ENCODE results near the gene PROCA1. TPM values are rescaled to one million over a fixed set of nuclear protein-coding genes. Genes with fewer than 3 reads are reported as not detected.

Gene PROCA1
- total and polyA plus RNA-seq, 2 of the 13 experiments (the other 11 are each of a cell fraction or from before 2014, with no cell fraction given) = 0.73 to 1.5 TPM

GRCh38 chr17:28662527-28662829 lies 49.2 kb downstream of the PROCA1 start (continued):
- TF ChIP-seq UBTF (CRISPR knock-in tag; IDR thresholded peaks at IDR 0.05) (0 out of 2 replicates have a peak, but pooled peaks have one; percentile 12), FOXO1 (CRISPR knock-in tag; IDR thresholded peaks at IDR 0.05) (no peak), KLF16 (CRISPR knock-in tag; IDR thresholded peaks at IDR 0.05) (0 out of 4 replicates have a peak, but pooled peaks of 1 of the 2 experiments have one; percentile 5), ZNF260 (CRISPR knock-in tag; IDR thresholded peaks at IDR 0.05; ENCODE audit: borderline replicate concordance, low read depth) (no peak), ETS1 (CRISPR knock-in tag; IDR thresholded peaks at IDR 0.05) (peak; percentile 57; the same call in 1 of the 2 replicates), RXRB (CRISPR knock-in tag; IDR thresholded peaks at IDR 0.05; ENCODE audit: borderline replicate concordance) (no peak), LCORL (IDR thresholded peaks at IDR 0.05) (no peak), LCORL (CRISPR knock-in tag; IDR thresholded peaks at IDR 0.05) (no peak), SNAI1 (CRISPR knock-in tag; IDR thresholded peaks at IDR 0.05; ENCODE audit: borderline replicate concordance) (0 out of 2 replicates have a peak, but pooled peaks have one; percentile 23), ZNF136 (CRISPR knock-in tag; IDR thresholded peaks at IDR 0.05; ENCODE audit: low read depth) (no peak), ZNF275 (CRISPR knock-in tag; IDR thresholded peaks at IDR 0.05; ENCODE audit: borderline replicate concordance) (0 out of 2 replicates have a peak, but pooled peaks have one; percentile 38), ZNF430 (CRISPR knock-in tag; IDR thresholded peaks at IDR 0.05) (no peak), ZNF879 (CRISPR knock-in tag; IDR thresholded peaks at IDR 0.05) (0 out of 2 replicates have a peak, but pooled peaks have one; percentile 17), ZNF296 (CRISPR knock-in tag; conservative IDR thresholded peaks at IDR 0.05) (no peak), CSRNP1 (CRISPR knock-in tag; IDR thresholded peaks at IDR 0.05) (0 out of 2 replicates have a peak, but pooled peaks have one; percentile 9), HNRNPLL (IDR thresholded peaks at IDR 0.05; ENCODE audit: low read depth, low read length, poor library complexity, severe bottlenecking) (no peak)
- TF ChIP-seq, protein P1, sequence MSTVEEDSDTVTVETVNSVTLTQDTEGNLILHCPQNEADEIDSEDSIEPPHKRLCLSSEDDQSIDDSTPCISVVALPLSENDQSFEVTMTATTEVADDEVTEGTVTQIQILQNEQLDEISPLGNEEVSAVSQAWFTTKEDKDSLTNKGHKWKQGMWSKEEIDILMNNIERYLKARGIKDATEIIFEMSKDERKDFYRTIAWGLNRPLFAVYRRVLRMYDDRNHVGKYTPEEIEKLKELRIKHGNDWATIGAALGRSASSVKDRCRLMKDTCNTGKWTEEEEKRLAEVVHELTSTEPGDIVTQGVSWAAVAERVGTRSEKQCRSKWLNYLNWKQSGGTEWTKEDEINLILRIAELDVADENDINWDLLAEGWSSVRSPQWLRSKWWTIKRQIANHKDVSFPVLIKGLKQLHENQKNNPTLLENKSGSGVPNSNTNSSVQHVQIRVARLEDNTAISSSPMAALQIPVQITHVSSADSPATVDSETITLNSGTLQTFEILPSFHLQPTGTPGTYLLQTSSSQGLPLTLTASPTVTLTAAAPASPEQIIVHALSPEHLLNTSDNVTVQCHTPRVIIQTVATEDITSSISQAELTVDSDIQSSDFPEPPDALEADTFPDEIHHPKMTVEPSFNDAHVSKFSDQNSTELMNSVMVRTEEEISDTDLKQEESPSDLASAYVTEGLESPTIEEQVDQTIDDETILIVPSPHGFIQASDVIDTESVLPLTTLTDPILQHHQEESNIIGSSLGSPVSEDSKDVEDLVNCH (CRISPR knock-in tag; IDR thresholded peaks at IDR 0.05) = no peak
- TF ChIP-seq, protein P2, sequence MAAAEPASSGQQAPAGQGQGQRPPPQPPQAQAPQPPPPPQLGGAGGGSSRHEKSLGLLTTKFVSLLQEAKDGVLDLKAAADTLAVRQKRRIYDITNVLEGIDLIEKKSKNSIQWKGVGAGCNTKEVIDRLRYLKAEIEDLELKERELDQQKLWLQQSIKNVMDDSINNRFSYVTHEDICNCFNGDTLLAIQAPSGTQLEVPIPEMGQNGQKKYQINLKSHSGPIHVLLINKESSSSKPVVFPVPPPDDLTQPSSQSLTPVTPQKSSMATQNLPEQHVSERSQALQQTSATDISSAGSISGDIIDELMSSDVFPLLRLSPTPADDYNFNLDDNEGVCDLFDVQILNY (CRISPR knock-in tag; conservative IDR thresholded peaks at IDR 0.05) = no peak
- TF ChIP-seq, protein P3, sequence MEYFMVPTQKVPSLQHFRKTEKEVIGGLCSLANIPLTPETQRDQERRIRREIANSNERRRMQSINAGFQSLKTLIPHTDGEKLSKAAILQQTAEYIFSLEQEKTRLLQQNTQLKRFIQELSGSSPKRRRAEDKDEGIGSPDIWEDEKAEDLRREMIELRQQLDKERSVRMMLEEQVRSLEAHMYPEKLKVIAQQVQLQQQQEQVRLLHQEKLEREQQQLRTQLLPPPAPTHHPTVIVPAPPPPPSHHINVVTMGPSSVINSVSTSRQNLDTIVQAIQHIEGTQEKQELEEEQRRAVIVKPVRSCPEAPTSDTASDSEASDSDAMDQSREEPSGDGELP (IDR thresholded peaks at IDR 0.05; ENCODE audit: borderline replicate concordance, low read depth) = peak; percentile 37

Measured in HepG2 (cell line).